SK-N-SH (cell line): ENCODE data around the gene IL36G. TPM values are rescaled to one million over a fixed set of nuclear protein-coding genes. Genes with fewer than 3 reads are reported as not detected.

ENCODE experiments used
- CTCF ChIA-PET: fragments of 300-600, 350-600 bp; formaldehyde crosslinking; extraction: SDS; loops from one replicate; lab custom pipeline; 2021; lab: Yijun Ruan, JAX
- POLR2A ChIA-PET: fragments of 350-600 bp; sonication (Branson Sonifier 250); formaldehyde crosslinking; extraction: SDS; loops from one replicate; lab custom pipeline; 2020; ENCODE audit warnings: antibody characterized with exemption, inconsistent platforms; lab: Yijun Ruan, JAX
- DNase-seq: peaks from one replicate; pipeline ENCODE4 v3.0.0; 2012
- H2AFZ ChIP-seq: fragments of 200-600 bp; sonication (generic); 2 replicates; pipeline ENCODE4 v1.8.1; 2016; ENCODE audit warnings: antibody characterized with exemption, mild to moderate bottlenecking, low read depth
- H3F3A ChIP-seq: fragments of 200-600 bp; sonication (generic); replicated peaks from 2 replicates; pipeline ENCODE3; 2016; ENCODE audit warnings: antibody characterized with exemption, mild to moderate bottlenecking; ENCODE audit not compliant: insufficient read depth
- H3K27ac ChIP-seq, 2 experiments: fragments of 200-500 bp in 1 of 2; fragments of 200-600 bp in 1 of 2; sonication (Bioruptor generic) in 1 of 2; sonication (generic), shearing (Covaris generic) in 1 of 2; 2 replicates each; pipeline versions ENCODE4 v1.5.1 to v1.6.1; 2014 to 2016; ENCODE audit warnings: low read depth in 2 of 2, inconsistent platforms in 1 of 2, low read length in 1 of 2, mild to moderate bottlenecking in 1 of 2, mixed read lengths in 1 of 2
- H3K27me3 ChIP-seq: fragments of 200-600 bp; sonication (generic), shearing (Covaris generic); 2 replicates; pipeline ENCODE4 v1.6.1; 2016; ENCODE audit warnings: mixed run types; ENCODE audit not compliant: insufficient read depth
- H3K36me3 ChIP-seq, 2 experiments: fragments of 200-500 bp in 1 of 2; fragments of 200-600 bp in 1 of 2; sonication (Bioruptor generic) in 1 of 2; sonication (generic) in 1 of 2; replicated peaks in 1 of 2; 2 replicates each; pipeline versions ENCODE3 to v1.5.1; 2014 to 2016; ENCODE audit warnings: low read length in 1 of 2, mild to moderate bottlenecking in 1 of 2; ENCODE audit not compliant: insufficient read depth in 2 of 2, control insufficient read depth in 1 of 2
- H3K4me1 ChIP-seq, 2 experiments: fragments of 200-500 bp in 1 of 2; fragments of 200-600 bp in 1 of 2; sonication (Bioruptor generic) in 1 of 2; sonication (generic), shearing (Covaris generic) in 1 of 2; 2 replicates each; pipeline versions ENCODE4 v1.5.1 to v1.6.1; 2014 to 2016; ENCODE audit warnings: low read depth in 1 of 2, low read length in 1 of 2, mixed run types in 1 of 2; ENCODE audit not compliant: insufficient read depth in 2 of 2, control insufficient read depth in 1 of 2
- H3K4me2 ChIP-seq: fragments of 200-600 bp; sonication (generic), shearing (Covaris generic); 2 replicates; pipeline ENCODE4 v1.6.1; 2017; ENCODE audit warnings: mixed run types
- H3K4me3 ChIP-seq, 2 experiments: fragments of 200-500 bp in 1 of 2; fragments of 200-600 bp in 1 of 2; sonication (Bioruptor generic) in 1 of 2; sonication (generic), shearing (Covaris generic) in 1 of 2; 2 replicates each; pipeline versions ENCODE4 v1.5.1 to v1.8.1; 2014 to 2016; ENCODE audit warnings: low read depth in 2 of 2, inconsistent platforms in 1 of 2, low read length in 1 of 2, mild to moderate bottlenecking in 1 of 2, mixed read lengths in 1 of 2, moderate library complexity in 1 of 2
- H3K79me2 ChIP-seq: fragments of 200-600 bp; sonication (generic); 2 replicates; pipeline ENCODE4 v1.8.1; 2017; ENCODE audit warnings: mild to moderate bottlenecking; ENCODE audit not compliant: insufficient read depth
- H3K9ac ChIP-seq: fragments of 200-600 bp; sonication (generic); 2 replicates; pipeline ENCODE4 v1.6.1; 2017; ENCODE audit warnings: mixed run types
- H3K9me2 ChIP-seq: fragments of 200-600 bp; sonication (generic); 2 replicates; pipeline ENCODE4 v1.6.1; 2017; ENCODE audit warnings: mixed run types
- H3K9me3 ChIP-seq: fragments of 200-600 bp; sonication (generic); 2 replicates; pipeline ENCODE4 v1.6.1; 2017; ENCODE audit warnings: mixed run types, mild to moderate bottlenecking, moderate library complexity
- H4K20me1 ChIP-seq: fragments of 200-600 bp; sonication (generic); 2 replicates; pipeline ENCODE4 v1.6.1; 2017; ENCODE audit warnings: mild to moderate bottlenecking, mixed run types; ENCODE audit not compliant: insufficient read depth
- ELF1 ChIP-seq: IDR thresholded peaks from 2 replicates; pipeline ENCODE4 v1.4.0; 2012
- EP300 ChIP-seq, 2 experiments: IDR thresholded peaks; 2 replicates each; pipeline versions ENCODE4 v1.4.0 to v1.6.1; 2012; ENCODE audit warnings: borderline replicate concordance in 1 of 2, low read depth in 1 of 2, low read length in 1 of 2
- FOXM1 ChIP-seq: IDR thresholded peaks from 2 replicates; pipeline ENCODE4 v1.4.0; 2012; ENCODE audit warnings: low read depth, mild to moderate bottlenecking
- MEF2A ChIP-seq: IDR thresholded peaks from 2 replicates; pipeline ENCODE4 v1.4.0; 2012; ENCODE audit warnings: low read depth, borderline replicate concordance
- MXI1 ChIP-seq: IDR thresholded peaks from 2 replicates; pipeline ENCODE4 v1.6.1; 2012; ENCODE audit warnings: mild to moderate bottlenecking, low read depth, low read length, improper control_type of control experiment
- NFIC ChIP-seq: IDR thresholded peaks from 2 replicates; pipeline ENCODE4 v1.4.0; 2012; ENCODE audit warnings: borderline replicate concordance
- NRF1 ChIP-seq: IDR thresholded peaks from 2 replicates; pipeline ENCODE4 v1.6.1; 2012; ENCODE audit warnings: low read depth, mild to moderate bottlenecking, low read length
- POLR2AphosphoS5 ChIP-seq: IDR thresholded peaks from 2 replicates; pipeline ENCODE4 v1.6.1; 2012; ENCODE audit warnings: low read depth, low read length
- RXRA ChIP-seq: IDR thresholded peaks from 2 replicates; pipeline ENCODE4 v1.4.0; 2012; ENCODE audit warnings: low read depth, mild to moderate bottlenecking, borderline replicate concordance
- SIN3A ChIP-seq: IDR thresholded peaks from 2 replicates; pipeline ENCODE4 v1.6.1; 2012; ENCODE audit warnings: low read depth, mild to moderate bottlenecking, low read length, moderate library complexity, borderline replicate concordance
- SMC3 ChIP-seq: IDR thresholded peaks from 2 replicates; pipeline ENCODE4 v1.6.1; 2012; ENCODE audit warnings: low read depth, low read length, improper control_type of control experiment
- TCF12 ChIP-seq: IDR thresholded peaks from 2 replicates; pipeline ENCODE4 v1.4.0; 2012
- USF2 ChIP-seq: fragments of 150-350 bp; IDR thresholded peaks from 2 replicates; pipeline ENCODE4 v1.6.1; 2017; ENCODE audit warnings: antibody characterized with exemption, low read length, low read depth, borderline replicate concordance
- ZBTB33 ChIP-seq: IDR thresholded peaks from 2 replicates; pipeline ENCODE4 v1.4.0; 2012; ENCODE audit warnings: low read depth, borderline replicate concordance
- WGBS: methylation state at CpG from one replicate; pipeline ENCODE4 v1.1.6; 2017; ENCODE audit warnings: low lambda C conversion rate; 5-methylcytosine and 5-hydroxymethylcytosine counted together
- polyA plus RNA-seq, 3 experiments: library from polyadenylated mRNA; depleted of rRNA; stranded (reverse); fragments of >200 nt; gene quantifications; 2 replicates each; pipeline ENCODE4 v1.2.3, GENCODE V29; 2012
- TF ChIP-seq, protein P1 (sequence below): IDR thresholded peaks from 2 replicates; pipeline ENCODE4 v1.4.0; 2012; ENCODE audit warnings: low read depth
- TF ChIP-seq, protein P2 (sequence below): IDR thresholded peaks from 2 replicates; pipeline ENCODE4 v1.4.0; 2012; ENCODE audit warnings: low read depth, borderline replicate concordance
- TF ChIP-seq, protein P3 (sequence below): fragments of 150-350 bp; IDR thresholded peaks from 2 replicates; pipeline ENCODE4 v1.6.1; 2016; ENCODE audit warnings: mild to moderate bottlenecking, low read depth, low read length
- TF ChIP-seq, protein P4 (sequence below): IDR thresholded peaks from 2 replicates; pipeline ENCODE4 v1.6.1; 2012; ENCODE audit warnings: mild to moderate bottlenecking, low read depth, low read length, moderate library complexity

Gene IL36G
- polyA plus RNA-seq, 1 of the 3 experiments (the other 2 are of a cell fraction): not detected

- Histone ChIP-seq H3K9ac (no peak overlapping the region), H3K9me2 (no peaks in the 10 kb centered on the region), H3K4me1 (no peaks in the 10 kb centered on the region), H3K9me3 (no peaks in the 10 kb centered on the region), H3K4me2 (no peak overlapping the region), H4K20me1 (no peaks in the 10 kb centered on the region), H3K36me3 (no peaks in the 10 kb centered on the region), H2AFZ (no peak overlapping the region), H3K27me3 (no peaks in the 10 kb centered on the region; the same call in 1 of the 2 replicates), H3F3A (no peaks in the 10 kb centered on the region), H3K27ac (no peak overlapping the region)
- POLR2A ChIA-PET: no interaction called here
- WGBS: 38% methylated on average over 2 of the region's 2 CpGs
- DNase-seq: no peak
- TF ChIP-seq RXRA (no peak), MEF2A (no peak), USF2 (no peak), FOXM1 (no peak), POLR2AphosphoS5 (no peak), ZBTB33 (no peak), SMC3 (no peak)
- TF ChIP-seq, protein P1, sequence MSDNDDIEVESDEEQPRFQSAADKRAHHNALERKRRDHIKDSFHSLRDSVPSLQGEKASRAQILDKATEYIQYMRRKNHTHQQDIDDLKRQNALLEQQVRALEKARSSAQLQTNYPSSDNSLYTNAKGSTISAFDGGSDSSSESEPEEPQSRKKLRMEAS: no peak
- TF ChIP-seq, protein P2, sequence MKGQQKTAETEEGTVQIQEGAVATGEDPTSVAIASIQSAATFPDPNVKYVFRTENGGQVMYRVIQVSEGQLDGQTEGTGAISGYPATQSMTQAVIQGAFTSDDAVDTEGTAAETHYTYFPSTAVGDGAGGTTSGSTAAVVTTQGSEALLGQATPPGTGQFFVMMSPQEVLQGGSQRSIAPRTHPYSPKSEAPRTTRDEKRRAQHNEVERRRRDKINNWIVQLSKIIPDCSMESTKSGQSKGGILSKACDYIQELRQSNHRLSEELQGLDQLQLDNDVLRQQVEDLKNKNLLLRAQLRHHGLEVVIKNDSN: no peak
- TF ChIP-seq, protein P3, sequence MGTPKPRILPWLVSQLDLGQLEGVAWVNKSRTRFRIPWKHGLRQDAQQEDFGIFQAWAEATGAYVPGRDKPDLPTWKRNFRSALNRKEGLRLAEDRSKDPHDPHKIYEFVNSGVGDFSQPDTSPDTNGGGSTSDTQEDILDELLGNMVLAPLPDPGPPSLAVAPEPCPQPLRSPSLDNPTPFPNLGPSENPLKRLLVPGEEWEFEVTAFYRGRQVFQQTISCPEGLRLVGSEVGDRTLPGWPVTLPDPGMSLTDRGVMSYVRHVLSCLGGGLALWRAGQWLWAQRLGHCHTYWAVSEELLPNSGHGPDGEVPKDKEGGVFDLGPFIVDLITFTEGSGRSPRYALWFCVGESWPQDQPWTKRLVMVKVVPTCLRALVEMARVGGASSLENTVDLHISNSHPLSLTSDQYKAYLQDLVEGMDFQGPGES: no peak
- TF ChIP-seq, all 33 proteins: peak for 0
- H3K4me3 ChIP-seq: no peak overlapping the region
- no peaks in the 10 kb centered on the region for H3K79me2 ChIP-seq
- CTCF ChIA-PET: no interaction called here
Observed at GRCh38 chr2:113014067-113014466, 36.3 kb downstream of the IL36G start.

DNA sequence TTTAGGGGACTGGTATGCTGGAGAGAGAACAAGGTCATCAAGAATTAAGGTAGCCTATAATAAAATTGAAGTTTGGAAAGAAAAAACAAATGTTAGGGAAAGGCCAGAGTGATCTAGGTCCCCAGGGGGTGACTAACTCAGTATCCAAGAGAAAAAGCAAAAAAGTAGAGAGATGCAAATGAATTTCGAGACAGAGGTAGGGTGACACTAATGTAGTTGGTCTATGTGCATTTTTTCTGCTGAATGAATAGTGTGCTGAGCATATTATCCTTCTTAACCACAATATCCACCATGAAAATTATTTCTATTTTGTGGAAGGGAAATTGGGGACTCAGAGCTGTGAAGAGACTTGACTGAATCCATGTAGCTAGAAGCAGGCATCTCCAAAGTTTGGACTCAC lies 37.2 kb downstream of the IL36G start:
- H3K9me2 ChIP-seq: no peaks in the 10 kb centered on the region
- H3K4me2 ChIP-seq: no peak overlapping the region
- no peaks in the 10 kb centered on the region for H3K4me1 ChIP-seq
- no peaks in the 10 kb centered on the region for H3F3A ChIP-seq
- H2AFZ ChIP-seq: no peak overlapping the region
- no peak for DNase-seq
- ChIA-PET POLR2A (no interaction called here), CTCF (no interaction called here)
- 4% methylated on average over 1 of the region's 1 CpG for WGBS
- no peak overlapping the region for H3K4me3 ChIP-seq
- H3K27me3 ChIP-seq: peaks cover 3% of the 10 kb centered on the region; the same call in 1 of the 2 replicates
- H3K27ac ChIP-seq: no peak overlapping the region
- no peak overlapping the region for H3K9ac ChIP-seq
- H4K20me1 ChIP-seq: no peaks in the 10 kb centered on the region
- no peaks in the 10 kb centered on the region for H3K36me3 ChIP-seq
- no peaks in the 10 kb centered on the region for H3K9me3 ChIP-seq
- no peaks in the 10 kb centered on the region for H3K79me2 ChIP-seq
- TF ChIP-seq MXI1: no peak
- no peak for TF ChIP-seq NRF1
- no peak for TF ChIP-seq NFIC
- TF ChIP-seq EP300 (IDR thresholded peaks at IDR 0.05; ENCODE audit: borderline replicate concordance in 1 of 2, low read depth in 1 of 2, low read length in 1 of 2): no peak
- TF ChIP-seq POLR2AphosphoS5: no peak
- TF ChIP-seq ELF1: no peak
- no peak for TF ChIP-seq TCF12
- no peak for TF ChIP-seq USF2
- TF ChIP-seq SIN3A: no peak
- TF ChIP-seq, protein P4, sequence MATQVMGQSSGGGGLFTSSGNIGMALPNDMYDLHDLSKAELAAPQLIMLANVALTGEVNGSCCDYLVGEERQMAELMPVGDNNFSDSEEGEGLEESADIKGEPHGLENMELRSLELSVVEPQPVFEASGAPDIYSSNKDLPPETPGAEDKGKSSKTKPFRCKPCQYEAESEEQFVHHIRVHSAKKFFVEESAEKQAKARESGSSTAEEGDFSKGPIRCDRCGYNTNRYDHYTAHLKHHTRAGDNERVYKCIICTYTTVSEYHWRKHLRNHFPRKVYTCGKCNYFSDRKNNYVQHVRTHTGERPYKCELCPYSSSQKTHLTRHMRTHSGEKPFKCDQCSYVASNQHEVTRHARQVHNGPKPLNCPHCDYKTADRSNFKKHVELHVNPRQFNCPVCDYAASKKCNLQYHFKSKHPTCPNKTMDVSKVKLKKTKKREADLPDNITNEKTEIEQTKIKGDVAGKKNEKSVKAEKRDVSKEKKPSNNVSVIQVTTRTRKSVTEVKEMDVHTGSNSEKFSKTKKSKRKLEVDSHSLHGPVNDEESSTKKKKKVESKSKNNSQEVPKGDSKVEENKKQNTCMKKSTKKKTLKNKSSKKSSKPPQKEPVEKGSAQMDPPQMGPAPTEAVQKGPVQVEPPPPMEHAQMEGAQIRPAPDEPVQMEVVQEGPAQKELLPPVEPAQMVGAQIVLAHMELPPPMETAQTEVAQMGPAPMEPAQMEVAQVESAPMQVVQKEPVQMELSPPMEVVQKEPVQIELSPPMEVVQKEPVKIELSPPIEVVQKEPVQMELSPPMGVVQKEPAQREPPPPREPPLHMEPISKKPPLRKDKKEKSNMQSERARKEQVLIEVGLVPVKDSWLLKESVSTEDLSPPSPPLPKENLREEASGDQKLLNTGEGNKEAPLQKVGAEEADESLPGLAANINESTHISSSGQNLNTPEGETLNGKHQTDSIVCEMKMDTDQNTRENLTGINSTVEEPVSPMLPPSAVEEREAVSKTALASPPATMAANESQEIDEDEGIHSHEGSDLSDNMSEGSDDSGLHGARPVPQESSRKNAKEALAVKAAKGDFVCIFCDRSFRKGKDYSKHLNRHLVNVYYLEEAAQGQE: no peak
